NK-92 (cell line): ENCODE measurements around the gene SERHL2.
"Not testable (repeated sequence)": the region's sequence is repeated elsewhere in the genome, so short reads cannot be mapped to it uniquely, and the experiment has no call there.

Experiments
- DNase-seq: peaks from one replicate; lab custom pipeline; 2025; ENCODE audit not compliant: unreplicated experiment; lab: John Stamatoyannopoulos, UW

SERHL2 gene

GRCh38 chr22:42604403-42604802 lies 50.6 kb downstream of the SERHL2 start:
- DNase-seq, result no peak

DNA sequence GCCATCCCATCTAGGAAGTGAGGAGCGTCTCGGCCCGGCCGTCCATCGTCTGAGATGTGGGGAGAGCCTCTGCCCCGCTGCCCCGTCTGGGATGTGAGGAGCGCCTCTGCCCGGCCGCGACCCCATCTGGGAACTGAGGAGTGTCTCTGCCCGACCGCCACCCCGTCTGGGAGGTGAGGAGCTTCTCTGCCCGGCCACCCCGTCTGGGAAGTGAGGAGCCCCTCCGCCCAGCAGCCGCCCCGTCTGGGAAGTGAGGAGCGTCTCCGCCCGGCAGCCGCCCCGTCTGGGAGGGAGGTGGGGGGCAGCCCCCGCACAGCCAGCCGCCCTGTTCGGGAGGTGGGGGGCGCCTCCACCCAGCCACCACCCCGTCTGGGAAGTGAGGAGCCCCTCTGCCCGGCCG lies 53.9 kb downstream of the SERHL2 start:
- DNase-seq, result not testable (repeated sequence)

GRCh38 chr22:42608136-42608822 lies 54.5 kb downstream of the SERHL2 start:
- no peak for DNase-seq

DNA sequence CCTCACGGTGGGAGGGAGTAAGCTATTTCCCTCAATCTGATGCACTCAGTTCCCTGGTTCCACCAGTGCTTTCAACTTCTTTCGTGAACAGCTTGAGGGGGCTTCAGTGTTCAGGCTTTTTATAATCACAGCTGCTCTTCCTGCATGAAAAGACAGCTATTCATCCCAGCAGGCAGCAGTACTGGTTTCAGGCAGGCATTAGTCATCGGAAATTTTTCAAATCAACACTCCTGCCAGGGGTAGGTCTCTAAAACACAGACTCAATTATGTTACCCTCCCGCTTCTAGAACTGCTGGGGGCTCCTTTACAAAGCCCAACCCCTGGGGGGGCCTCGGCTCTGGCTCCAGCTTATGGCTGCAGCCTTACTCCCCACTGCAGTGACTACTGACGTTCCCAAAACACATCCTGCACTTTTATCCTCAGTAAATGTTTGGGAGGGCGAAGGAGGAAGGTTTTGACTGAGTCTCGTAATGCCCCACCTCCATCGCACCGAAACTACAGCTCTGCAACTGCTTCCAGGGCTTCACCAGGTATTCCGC lies 55.1 kb downstream of the SERHL2 start:
- DNase-seq, result no peak

DNA sequence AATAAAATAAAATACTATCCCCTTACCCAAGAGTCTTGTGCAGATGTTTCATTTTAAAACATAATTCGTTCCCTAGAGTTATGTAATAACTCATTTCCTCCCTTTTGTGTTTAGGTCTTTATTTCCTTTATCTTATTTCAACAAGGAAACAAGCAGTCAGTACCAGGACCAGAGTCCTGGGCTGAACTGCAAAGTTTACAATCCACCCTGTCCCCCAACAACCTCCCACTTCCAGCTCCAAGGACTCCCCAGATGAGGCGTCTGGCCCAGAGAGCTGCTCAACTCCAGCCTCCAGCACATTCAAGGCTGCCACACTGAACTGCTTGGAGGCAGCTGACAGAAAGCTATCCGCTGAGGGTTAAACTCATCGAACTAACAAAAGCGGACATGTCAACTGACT lies 56.4 kb downstream of the SERHL2 start:
- DNase-seq, result no peak

GRCh38 chr22:42611051-42611450 lies 57.3 kb downstream of the SERHL2 start:
- DNase-seq, result no peak

DNA sequence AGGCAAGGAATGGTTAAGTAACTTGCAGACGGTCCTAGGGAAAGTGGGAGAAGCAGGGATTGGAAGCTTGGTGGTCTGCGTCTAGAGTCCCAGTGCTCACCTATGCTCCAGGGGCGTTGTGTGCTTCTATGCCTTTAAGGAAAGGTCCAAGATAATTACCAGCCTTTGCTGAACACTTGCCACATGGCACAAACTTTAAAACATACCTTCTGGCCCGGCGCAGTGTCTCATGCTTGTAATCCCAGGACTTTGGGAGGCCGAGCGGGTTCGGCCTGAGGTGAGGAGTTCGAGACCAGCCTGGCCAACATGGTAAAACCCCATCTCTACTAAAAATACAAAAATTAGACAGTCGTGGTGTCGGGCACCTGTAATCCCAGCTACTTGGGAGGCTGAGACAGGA lies 58.6 kb downstream of the SERHL2 start:
- DNase-seq, result no peak

GRCh38 chr22:42613872-42614301 lies 60.1 kb downstream of the SERHL2 start:
- no peak for DNase-seq

- peak; percentile 80 for DNase-seq
Observed at GRCh38 chr22:42614312-42615091, 60.7 kb downstream of the SERHL2 start, which contains the start of gene POLDIP3. Gene POLDIP3, minus strand, starts transcription at chr22:42614883. Its CDS starts 26 bp downstream, at chr22:42614857.

GRCh38 chr22:42615092-42615859 lies 61.5 kb downstream of the SERHL2 start:
- DNase-seq, result peak; percentile 21

DNA sequence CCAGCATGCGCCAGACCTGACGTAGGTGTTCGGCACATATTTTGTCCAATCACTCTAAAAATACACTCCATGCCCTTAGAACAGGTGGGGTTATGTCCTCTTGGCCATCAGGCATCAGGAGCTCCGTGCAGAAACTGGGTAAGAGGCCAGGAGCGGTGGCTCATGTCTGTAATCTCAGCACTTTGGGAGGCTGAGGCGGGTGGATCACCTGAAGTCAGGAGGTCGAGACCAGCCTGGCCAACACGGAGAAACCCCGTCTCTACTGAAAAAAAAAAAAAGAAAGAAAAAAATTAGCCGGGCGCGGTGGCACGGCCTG lies 62.1 kb downstream of the SERHL2 start:
- not testable (repeated sequence) for DNase-seq

DNA sequence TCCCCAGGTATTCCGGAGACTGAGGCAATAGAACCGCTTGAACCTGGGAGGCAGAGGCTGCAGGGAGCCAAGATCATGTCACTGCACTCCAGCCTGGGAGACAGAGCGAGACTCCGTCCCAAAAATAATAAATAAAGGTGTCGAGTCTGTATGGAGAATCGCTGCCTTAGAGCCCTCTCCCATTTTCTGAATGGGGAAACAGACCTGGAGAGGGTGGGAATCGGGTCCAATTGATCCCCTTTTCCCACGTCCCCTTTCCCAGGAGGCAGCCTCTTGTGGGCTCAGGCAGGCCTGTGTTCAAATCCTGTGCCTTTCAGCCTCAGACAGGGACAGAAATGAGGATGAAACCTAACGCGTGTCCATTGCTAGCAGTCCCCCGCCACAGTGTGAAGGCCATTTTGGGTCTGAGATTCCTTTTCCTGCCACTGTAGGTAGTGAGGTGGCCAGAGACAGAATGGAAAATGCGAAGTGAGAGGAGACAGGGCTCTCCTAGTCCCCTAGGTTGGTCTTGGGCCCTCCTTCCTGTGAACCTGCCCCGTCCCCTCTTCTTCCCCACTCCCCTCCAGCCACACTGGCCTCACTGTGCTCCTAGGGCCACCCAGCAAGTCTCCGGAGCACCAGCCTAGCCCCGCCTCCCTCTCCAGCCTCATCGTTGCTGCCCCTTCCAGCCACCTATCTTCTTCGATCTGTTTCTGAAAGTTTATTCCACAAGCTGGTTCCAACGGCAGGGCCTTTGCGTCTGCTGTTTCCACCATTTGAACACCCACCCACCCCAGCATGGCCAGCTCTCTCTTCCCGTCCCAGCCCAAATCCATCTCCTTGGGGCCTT lies 63.6 kb downstream of the SERHL2 start:
- DNase-seq, result no peak

GRCh38 chr22:42619261-42620063 lies 65.7 kb downstream of the SERHL2 start:
- no peak for DNase-seq

DNA sequence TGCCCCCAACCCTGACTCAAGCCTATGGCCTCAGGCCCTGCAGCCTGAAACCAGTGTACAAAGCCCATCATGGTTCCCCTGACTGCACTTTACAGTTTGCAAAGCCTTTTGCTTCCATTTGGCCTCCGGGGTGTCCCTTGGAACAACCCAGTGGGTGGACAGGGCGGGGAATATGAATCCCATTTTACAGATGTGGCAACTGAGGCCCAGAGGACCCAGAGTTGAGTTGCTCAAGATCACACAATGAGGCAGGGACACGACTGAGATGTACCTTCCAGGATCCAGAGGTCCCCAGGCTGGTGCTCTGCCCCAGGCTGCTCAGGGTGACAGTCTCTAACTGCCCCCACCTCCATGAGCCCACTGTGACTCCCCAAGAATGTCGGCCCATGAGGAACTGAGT lies 66.3 kb downstream of the SERHL2 start:
- no peak for DNase-seq

DNA sequence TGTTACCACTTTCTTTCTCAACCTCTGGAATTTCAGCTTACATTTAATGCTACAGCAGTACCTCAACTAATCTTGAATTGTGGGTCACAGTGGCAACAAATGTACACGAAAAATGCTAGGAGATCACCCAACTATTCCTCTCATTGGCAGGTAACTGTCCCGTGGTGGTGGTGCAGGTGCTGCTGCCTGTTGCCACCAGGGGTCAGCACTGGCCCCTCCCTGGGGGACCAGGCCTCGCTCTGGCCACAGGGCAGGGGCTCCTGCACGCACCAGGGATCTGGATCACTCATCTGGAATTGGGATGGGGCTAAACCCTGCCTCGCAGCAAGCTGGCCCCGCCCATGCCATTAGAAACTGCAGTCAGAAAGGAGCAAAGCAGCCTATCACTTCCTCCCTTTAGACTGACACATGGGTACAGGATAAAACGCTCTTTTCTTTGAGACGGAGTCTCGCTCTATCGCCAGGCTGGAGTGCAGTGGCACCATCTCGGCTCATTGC lies 67.8 kb downstream of the SERHL2 start:
- no peak for DNase-seq

- DNase-seq, result no peak
Observed at GRCh38 chr22:42622061-42622710, 68.4 kb downstream of the SERHL2 start.

- no peak for DNase-seq
Observed at GRCh38 chr22:42623301-42623751, 69.6 kb downstream of the SERHL2 start.
